GM19452 (cell line): ENCODE results near the gene ACTN1.

Experiments
- ATAC-seq: cut with Tn5 transposase; IDR thresholded peaks from one replicate; pipeline ENCODE4 v1.9.1; 2021; ENCODE audit not compliant: unreplicated experiment

Gene ACTN1

GRCh38 chr14:68919129-68919927 is 59.8 kb downstream of the ACTN1 start:
- ATAC-seq, result no peak

GRCh38 chr14:68918612-68919011 is 60.5 kb downstream of the ACTN1 start:
- ATAC-seq, result no peak

GRCh38 chr14:68916358-68916941 is 62.7 kb downstream of the ACTN1 start:
- no peak for ATAC-seq

GRCh38 chr14:68913516-68913915 is 65.6 kb downstream of the ACTN1 start:
- ATAC-seq, result no peak

GRCh38 chr14:68911594-68912227 is 67.4 kb downstream of the ACTN1 start:
- peak; percentile 72 for ATAC-seq

- ATAC-seq, result no peak
Observed at GRCh38 chr14:68910540-68910939, 68.6 kb downstream of the ACTN1 start.

- no peak for ATAC-seq
Observed at GRCh38 chr14:68908803-68909202, 70.3 kb downstream of the ACTN1 start.

GRCh38 chr14:68908201-68908600 is 70.9 kb downstream of the ACTN1 start:
- ATAC-seq, result no peak

GRCh38 chr14:68906439-68906838 is 72.7 kb downstream of the ACTN1 start:
- ATAC-seq, result no peak

GRCh38 chr14:68905107-68905895 is 73.8 kb downstream of the ACTN1 start:
- ATAC-seq, result no peak

- ATAC-seq, result no peak
Observed at GRCh38 chr14:68902357-68902756, 76.7 kb downstream of the ACTN1 start.

GRCh38 chr14:68899033-68899603 is 80.0 kb downstream of the ACTN1 start:
- no peak for ATAC-seq

- no peak for ATAC-seq
Observed at GRCh38 chr14:68898248-68899032, 80.7 kb downstream of the ACTN1 start.

- ATAC-seq, result no peak
Observed at GRCh38 chr14:68897559-68898155, 81.4 kb downstream of the ACTN1 start.

- ATAC-seq, result no peak
Observed at GRCh38 chr14:68896132-68896531, 83.0 kb downstream of the ACTN1 start.

GRCh38 chr14:68894802-68895703 is 84.0 kb downstream of the ACTN1 start:
- no peak for ATAC-seq

GRCh38 chr14:68894123-68894522 is 85.0 kb downstream of the ACTN1 start:
- ATAC-seq, result no peak

- no peak for ATAC-seq
Observed at GRCh38 chr14:68893566-68893965, 85.5 kb downstream of the ACTN1 start.

- no peak for ATAC-seq
Observed at GRCh38 chr14:68892961-68893360, 86.1 kb downstream of the ACTN1 start.
